GM12892 (cell line): ENCODE measurements around the gene SPEG.

Experiments
- POLR2AphosphoS5 ChIP-seq: IDR thresholded peaks from 2 replicates; pipeline ENCODE4 v1.6.1; 2011; ENCODE audit warnings: low read depth, low read length, control low read depth
- TAF1 ChIP-seq: IDR thresholded peaks from 2 replicates; pipeline ENCODE4 v1.6.1; 2011; ENCODE audit warnings: low read depth, mild to moderate bottlenecking, control low read depth, low read length, borderline replicate concordance

DNA sequence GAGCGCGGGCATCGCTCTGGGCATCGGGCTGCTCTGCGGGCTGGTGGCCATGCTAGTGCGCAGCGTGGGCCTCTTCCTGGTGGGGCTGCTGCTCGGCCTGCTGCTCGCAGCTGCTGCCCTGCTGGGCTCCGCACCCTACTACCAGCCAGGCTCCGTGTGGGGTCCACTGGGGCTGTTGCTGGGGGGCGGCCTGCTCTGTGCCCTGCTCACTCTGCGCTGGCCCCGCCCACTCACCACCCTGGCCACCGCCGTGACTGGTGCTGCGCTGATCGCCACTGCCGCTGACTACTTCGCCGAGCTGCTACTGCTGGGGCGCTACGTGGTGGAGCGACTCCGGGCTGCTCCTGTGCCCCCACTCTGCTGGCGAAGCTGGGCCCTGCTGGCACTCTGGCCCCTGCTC, 113.0 kb downstream of the SPEG start:
- TF ChIP-seq TAF1 (no peak), POLR2AphosphoS5 (no peak)
